NCI-H1694 (cell line): Measurements from ENCODE around the gene MSANTD7.

ENCODE experiments used
- DNase-seq: peaks from one replicate; lab custom pipeline; 2025; lab: John Stamatoyannopoulos, UW

MSANTD7 gene

GRCh38 chr10:14880229-14880628, 42.1 kb downstream of the MSANTD7 start:
- no peak for DNase-seq

- DNase-seq = no peak
Observed at GRCh38 chr10:14884082-14884481, 46.0 kb downstream of the MSANTD7 start.
